ENCODE results near the gene TUBB2B. TPM values are rescaled to one million over a fixed set of nuclear protein-coding genes. Genes with fewer than 3 reads are reported as not detected.

TUBB2B gene
- total and polyA plus RNA-seq, 9 of the 15 experiments (the other 6 are each of a cell fraction or from before 2014, with no cell fraction given) = 0.11 to 9.7 (median 4.6) TPM

DNA sequence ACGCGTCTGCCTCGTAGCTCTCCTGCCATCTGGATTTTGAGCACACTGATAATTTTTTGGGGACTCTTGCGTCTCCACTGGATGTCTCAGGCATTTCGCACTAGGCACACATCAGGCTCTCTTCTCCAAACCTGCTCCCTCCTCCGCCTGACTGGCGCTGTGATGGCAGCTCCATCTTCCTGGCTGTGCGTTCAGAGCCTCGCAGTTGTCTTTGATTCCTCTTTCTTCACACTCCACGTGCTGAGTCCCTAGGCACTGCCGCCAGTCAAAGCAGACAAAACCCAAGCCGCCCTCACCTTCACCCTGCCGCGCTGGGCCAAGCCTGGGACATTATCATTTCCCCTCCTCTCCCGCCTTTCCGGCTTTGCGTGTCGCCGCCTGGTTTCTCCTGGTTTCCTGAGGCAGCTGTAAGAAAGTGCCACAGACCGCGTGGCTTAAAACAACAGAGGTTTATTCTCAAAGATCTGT lies 32.1 kb upstream of the TUBB2B start:
- intact Hi-C loops (cut with micrococcal nuclease) (loop anchor here (2.0 to 10.0 kb wide), 2 partner anchors 133 to 265 kb away; partner anchors contain the start of gene NQO2), in situ Hi-C loops (cut with MboI) (loop anchor here (10.0 kb wide), 1 partner anchor 265 kb away; the partner anchor contains the start of gene NQO2)
- under 1% methylated on average over 21 of the region's 21 CpGs for WGBS (ENCODE audit: insufficient coverage, low coverage, missing lambda C conversion rate)
- FAIRE-seq (peak; percentile 78), ATAC-seq (peak; percentile 67), DNase-seq (ENCODE audit: extremely low read depth in 1 of 4, low spot score in 3 of 4) (peak in 1 of 4 experiments; percentile 67)
- peak overlapping the region; percentile 87 for H3K27ac ChIP-seq (ENCODE audit: extremely low read depth, low read depth, low read length)
- peaks cover 59% of the 10 kb centered on the region for H3K79me2 ChIP-seq (ENCODE audit: control insufficient read depth, insufficient read depth, low read length)
- no peaks in the 10 kb centered on the region for H3K9me3 ChIP-seq (replicated peaks; ENCODE audit: control insufficient read depth, insufficient read depth, low read depth, low read length)
- peaks cover 35 to 36% of the 10 kb centered on the region in 2 experiments for H3K4me1 ChIP-seq (replicated peaks in 1 of 2; ENCODE audit: control insufficient read depth in 2 of 2, insufficient read depth in 2 of 2, low read length in 2 of 2)
- H3K4me3 ChIP-seq = peak overlapping the region; percentile 94
- H2AFZ ChIP-seq (ENCODE audit: low read depth, low read length) = peak overlapping the region; percentile 93
- BruUV-seq (replicated peaks) = no TSS peak
- no peaks in the 10 kb centered on the region for H3K27me3 ChIP-seq (ENCODE audit: control insufficient read depth in 2 of 2, insufficient read depth in 2 of 2, low read length in 2 of 2)
- peak overlapping the region; percentile 79 to 94 for H3K9ac ChIP-seq (ENCODE audit: insufficient read depth in 1 of 2, low read depth in 2 of 2, low read length in 2 of 2)
- H4K20me1 ChIP-seq (replicated peaks; ENCODE audit: control insufficient read depth, insufficient read depth, low read length) = peaks cover 32% of the 10 kb centered on the region
- POLR2A ChIA-PET = interaction anchor here (0.6 to 2.2 kb wide), 13 partner anchors 13 to 465 kb away, joined by 3 to 9 read pairs (median 5); partner anchors contain the start of genes RIPK1 and TUBB2A
- peaks cover 41% of the 10 kb centered on the region for H3K36me3 ChIP-seq (ENCODE audit: control insufficient read depth, insufficient read depth, low read length)
- H3K4me2 ChIP-seq (ENCODE audit: insufficient read depth, low read length) = peak overlapping the region; percentile 93
- H3K9me1 ChIP-seq (ENCODE audit: control insufficient read depth, insufficient read depth, low read length) = peaks cover 15% of the 10 kb centered on the region
- CTCF ChIA-PET (ENCODE audit: low intra/inter-chr PET ratio) = interaction anchor here (0.7 to 1.4 kb wide), 2 partner anchors 69 to 133 kb away, joined by 3 to 5 read pairs; no protein-coding TSS in a partner anchor
- TF ChIP-seq CTBP1 (IDR thresholded peaks at IDR 0.05; ENCODE audit: borderline replicate concordance) = peak; percentile 14; the same call in 1 of the 2 replicates
- no peak for TF ChIP-seq SMARCB1 (IDR thresholded peaks at IDR 0.05; ENCODE audit: insufficient read length, low read depth)
- no peak for TF ChIP-seq ZFX (CRISPR knock-in tag; IDR thresholded peaks at IDR 0.05)
- TF ChIP-seq ZBTB5 (IDR thresholded peaks at IDR 0.05) = no peak
- no peak for TF ChIP-seq SMAD1 (IDR thresholded peaks at IDR 0.05; ENCODE audit: low read depth, low read length, partially characterized antibody)
- no peak for TF ChIP-seq ZNF121 (CRISPR knock-in tag; conservative IDR thresholded peaks at IDR 0.05)
- TF ChIP-seq RAD51 (IDR thresholded peaks at IDR 0.05; ENCODE audit: borderline replicate concordance, low read depth) = no peak
- peak; percentile 21; the same call in 1 of the 2 replicates for TF ChIP-seq STAG1 (CRISPR knock-in tag; IDR thresholded peaks at IDR 0.05; ENCODE audit: borderline replicate concordance)
- TF ChIP-seq CREM (IDR thresholded peaks at IDR 0.05; ENCODE audit: low read depth) = peak; percentile 2; the same call in 1 of the 2 replicates
- no peak for TF ChIP-seq ZFPM2 (CRISPR knock-in tag; IDR thresholded peaks at IDR 0.05)
- no peak for TF ChIP-seq MAFK (IDR thresholded peaks at IDR 0.05; ENCODE audit: low read length)
- TF ChIP-seq CBFA2T2 (conservative IDR thresholded peaks at IDR 0.05) = no peak
- TF ChIP-seq, protein P1, sequence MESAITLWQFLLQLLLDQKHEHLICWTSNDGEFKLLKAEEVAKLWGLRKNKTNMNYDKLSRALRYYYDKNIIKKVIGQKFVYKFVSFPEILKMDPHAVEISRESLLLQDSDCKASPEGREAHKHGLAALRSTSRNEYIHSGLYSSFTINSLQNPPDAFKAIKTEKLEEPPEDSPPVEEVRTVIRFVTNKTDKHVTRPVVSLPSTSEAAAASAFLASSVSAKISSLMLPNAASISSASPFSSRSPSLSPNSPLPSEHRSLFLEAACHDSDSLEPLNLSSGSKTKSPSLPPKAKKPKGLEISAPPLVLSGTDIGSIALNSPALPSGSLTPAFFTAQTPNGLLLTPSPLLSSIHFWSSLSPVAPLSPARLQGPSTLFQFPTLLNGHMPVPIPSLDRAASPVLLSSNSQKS (CRISPR knock-in tag; IDR thresholded peaks at IDR 0.05) = no peak
- TF ChIP-seq ZNF197 (CRISPR knock-in tag; IDR thresholded peaks at IDR 0.05; ENCODE audit: low read depth) = no peak
- no peak for TF ChIP-seq ZNF408 (CRISPR knock-in tag; IDR thresholded peaks at IDR 0.05; ENCODE audit: low read depth)
- no peak for TF ChIP-seq BDP1 (IDR thresholded peaks at IDR 0.05; ENCODE audit: insufficient read depth, insufficient read length)
- no peak for TF ChIP-seq RBM34 (IDR thresholded peaks at IDR 0.05; ENCODE audit: borderline replicate concordance, insufficient read depth, low read length)
- no peak for TF ChIP-seq TBP (optimal IDR thresholded peaks at IDR 0.05; ENCODE audit: low read depth, low read length)
- TF ChIP-seq PML (IDR thresholded peaks at IDR 0.05; ENCODE audit: low read length) = no peak
- no peak; the same call in none of the 2 replicates for TF ChIP-seq EP400 (IDR thresholded peaks at IDR 0.05)
- no peak for TF ChIP-seq MEF2A (IDR thresholded peaks at IDR 0.05; ENCODE audit: control insufficient read depth, low read depth, low read length)
